ENCODE results near the gene AP5S1. TPM values are rescaled to one million over a fixed set of nuclear protein-coding genes. Genes with fewer than 3 reads are reported as not detected.

AP5S1 gene
- total RNA-seq, 1 experiment from 2014 or later: 3.9 TPM

DNA sequence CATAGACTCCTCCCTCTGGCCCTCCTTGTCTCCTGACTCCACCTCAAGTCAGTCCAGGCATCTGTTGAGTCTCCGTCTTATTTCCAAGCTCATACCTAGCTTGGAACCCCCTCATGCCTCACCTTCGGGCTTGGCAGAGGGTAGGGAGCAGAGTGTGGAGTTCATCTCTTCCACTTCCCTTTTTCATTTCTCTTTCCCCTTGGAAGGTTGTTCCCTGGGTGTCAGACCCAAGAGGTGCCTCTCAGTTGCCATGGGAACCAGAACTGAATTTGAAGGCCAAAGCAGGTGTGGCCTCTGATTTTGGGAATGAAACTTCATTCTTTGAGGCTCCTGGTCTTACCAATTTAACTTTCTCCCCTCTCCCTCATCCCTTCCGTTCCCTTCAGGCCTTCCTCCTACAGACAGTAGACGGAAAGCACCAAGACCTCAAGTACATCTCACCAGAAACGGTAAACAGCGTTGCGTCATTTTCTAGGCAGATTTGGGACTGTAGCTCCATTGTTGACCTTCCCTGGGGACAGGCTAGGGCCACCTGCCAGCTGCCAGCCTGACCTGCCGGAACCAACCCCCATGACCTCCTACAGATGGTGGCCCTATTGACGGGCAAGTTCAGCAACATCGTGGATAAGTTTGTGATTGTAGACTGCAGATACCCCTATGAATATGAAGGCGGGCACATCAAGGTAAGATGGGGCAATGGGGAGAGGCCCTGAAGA, 17.7 kb upstream of the AP5S1 start:
- H3K18ac ChIP-seq (ENCODE audit: insufficient read length, low read depth, low read length): no peak overlapping the region
- no peak overlapping the region for H2BK12ac ChIP-seq (ENCODE audit: insufficient read length, low read depth, low read length)
- no peaks in the 10 kb centered on the region for H3K9me3 Mint-ChIP-seq
- no peaks in the 10 kb centered on the region for H3K27me3 ChIP-seq (ENCODE audit: insufficient read depth, low read length)
- H4K8ac ChIP-seq (replicated peaks; ENCODE audit: insufficient read length, low read depth, low read length): no peak overlapping the region
- H3K4me3 Mint-ChIP-seq: peak overlapping the region in 1 of 2 experiments; percentile 9; a peak in 1 of 5 replicates
- no peak overlapping the region for H3K23ac ChIP-seq (ENCODE audit: insufficient read length, low read depth, low read length)
- H3K23me2 ChIP-seq (ENCODE audit: insufficient read length, low read depth, low read length, poor library complexity, severe bottlenecking): peaks cover 8% of the 10 kb centered on the region
- no peak overlapping the region for H3K9ac ChIP-seq (ENCODE audit: extremely low read depth, insufficient read length, low read length)
- no peak overlapping the region for H3K14ac ChIP-seq (ENCODE audit: insufficient read depth, low read length)
- H3T11ph ChIP-seq (ENCODE audit: low read length): no peak overlapping the region
- H3K27ac ChIP-seq (ENCODE audit: insufficient read length, low read depth, low read length): no peak overlapping the region
- no peaks in the 10 kb centered on the region for H3K79me2 ChIP-seq (ENCODE audit: insufficient read depth, low read length)
- H3K56ac ChIP-seq (ENCODE audit: insufficient read length, low read depth, low read length): no peak overlapping the region
- H2AFZ ChIP-seq (ENCODE audit: low read length): no peak overlapping the region
- no CpG with 5 or more reads among the region's 11 CpGs for WGBS (ENCODE audit: extremely low coverage, insufficient read length, low lambda C conversion rate)
- no peak overlapping the region for H2AK5ac ChIP-seq (ENCODE audit: insufficient read length, low read length)
- no peak overlapping the region for H2BK5ac ChIP-seq (ENCODE audit: insufficient read length, low read length)
- H2BK15ac ChIP-seq (ENCODE audit: low read depth, low read length): no peak overlapping the region
- H4K20me1 ChIP-seq (ENCODE audit: control insufficient read depth, insufficient read depth, insufficient read length): no peaks in the 10 kb centered on the region
- H3K27ac Mint-ChIP-seq: no peak overlapping the region; a peak in 3 of 7 replicates
- peaks cover 2% of the 10 kb centered on the region for H3K4me1 ChIP-seq (ENCODE audit: insufficient read depth, low read length)
- no peaks in the 10 kb centered on the region for H3K79me1 ChIP-seq (ENCODE audit: insufficient read depth, low read depth, low read length, poor library complexity, severe bottlenecking)
- H4K5ac ChIP-seq (ENCODE audit: insufficient read length, low read depth, low read length): no peak overlapping the region
- no peak overlapping the region for H2BK20ac ChIP-seq (ENCODE audit: low read depth, low read length, poor library complexity, severe bottlenecking)
- no peak overlapping the region for H4K91ac ChIP-seq (ENCODE audit: insufficient read length, low read depth, low read length)
- H3K4me2 ChIP-seq (ENCODE audit: insufficient read depth, insufficient read length, low read length): no peak overlapping the region
- no peak overlapping the region for H2BK120ac ChIP-seq (ENCODE audit: low read depth, low read length, poor library complexity, severe bottlenecking)
- TF ChIP-seq, protein P1, sequence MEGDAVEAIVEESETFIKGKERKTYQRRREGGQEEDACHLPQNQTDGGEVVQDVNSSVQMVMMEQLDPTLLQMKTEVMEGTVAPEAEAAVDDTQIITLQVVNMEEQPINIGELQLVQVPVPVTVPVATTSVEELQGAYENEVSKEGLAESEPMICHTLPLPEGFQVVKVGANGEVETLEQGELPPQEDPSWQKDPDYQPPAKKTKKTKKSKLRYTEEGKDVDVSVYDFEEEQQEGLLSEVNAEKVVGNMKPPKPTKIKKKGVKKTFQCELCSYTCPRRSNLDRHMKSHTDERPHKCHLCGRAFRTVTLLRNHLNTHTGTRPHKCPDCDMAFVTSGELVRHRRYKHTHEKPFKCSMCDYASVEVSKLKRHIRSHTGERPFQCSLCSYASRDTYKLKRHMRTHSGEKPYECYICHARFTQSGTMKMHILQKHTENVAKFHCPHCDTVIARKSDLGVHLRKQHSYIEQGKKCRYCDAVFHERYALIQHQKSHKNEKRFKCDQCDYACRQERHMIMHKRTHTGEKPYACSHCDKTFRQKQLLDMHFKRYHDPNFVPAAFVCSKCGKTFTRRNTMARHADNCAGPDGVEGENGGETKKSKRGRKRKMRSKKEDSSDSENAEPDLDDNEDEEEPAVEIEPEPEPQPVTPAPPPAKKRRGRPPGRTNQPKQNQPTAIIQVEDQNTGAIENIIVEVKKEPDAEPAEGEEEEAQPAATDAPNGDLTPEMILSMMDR (conservative IDR thresholded peaks at IDR 0.05): no peak
- no peak for DNase-seq
- H3K27me3 Mint-ChIP-seq (ENCODE audit: low read depth): no peaks in the 10 kb centered on the region; the same call in 1 of the 2 replicates
- peaks cover 32 to 55% (median 48%) of the 10 kb centered on the region in 3 experiments for H3K36me3 Mint-ChIP-seq (ENCODE audit: insufficient read depth in 1 of 3, low read depth in 3 of 3)
- H3K4me1 Mint-ChIP-seq: peaks cover 42 to 57% of the 10 kb centered on the region in 2 experiments
- H3K4ac ChIP-seq (ENCODE audit: low read depth, low read length): no peak overlapping the region
- H3K9me3 ChIP-seq (ENCODE audit: control insufficient read depth, low read depth, low read length): no peaks in the 10 kb centered on the region
